Measurements from ENCODE around the gene PAX5. TPM values are rescaled to one million over a fixed set of nuclear protein-coding genes. Genes with fewer than 3 reads are reported as not detected.

Gene PAX5
- total RNA-seq, 1 experiment from 2014 or later: 0.03 TPM

Other genes with a start within 250 kb of the PAX5 start
- gene ZCCHC7, start 86.3 kb upstream of the PAX5 start, total RNA-seq (2014; rRNA removed; shearing (Covaris generic)): 9.4 and 10.3 TPM in 2 replicates